Measurements from ENCODE around the gene TRIM9.
"Not testable (repeated sequence)": the region's sequence is repeated elsewhere in the genome, so short reads cannot be mapped to it uniquely, and the experiment has no call there.

TRIM9 gene

GRCh38 chr14:51006324-51006723, 88.6 kb downstream of the TRIM9 start:
- H3K9me3 ChIP-seq (ENCODE audit: control insufficient read depth, insufficient read depth, low read depth, low read length): no peaks in the 10 kb centered on the region
- no peaks in the 10 kb centered on the region for H3K27me3 ChIP-seq (ENCODE audit: control insufficient read depth, insufficient read depth, low read length)
- H3K27ac ChIP-seq (ENCODE audit: low read depth, low read length): no peak overlapping the region
- no peak overlapping the region for H3K4me3 ChIP-seq (ENCODE audit: low read depth, low read length)
- no peak overlapping the region for H3K9ac ChIP-seq (ENCODE audit: low read length)
- H3K36me3 ChIP-seq (ENCODE audit: control insufficient read depth, insufficient read depth, low read length): no peaks in the 10 kb centered on the region
- H3K4me1 ChIP-seq (ENCODE audit: control insufficient read depth, insufficient read depth, low read length): no peaks in the 10 kb centered on the region

- Histone ChIP-seq H3K9ac (ENCODE audit: low read length) (no peak overlapping the region), H3K27ac (ENCODE audit: low read depth, low read length) (no peak overlapping the region), H3K9me3 (ENCODE audit: control insufficient read depth, insufficient read depth, low read depth, low read length) (no peaks in the 10 kb centered on the region), H3K36me3 (ENCODE audit: control insufficient read depth, insufficient read depth, low read length) (no peaks in the 10 kb centered on the region), H3K27me3 (ENCODE audit: control insufficient read depth, insufficient read depth, low read length) (no peaks in the 10 kb centered on the region), H3K4me1 (ENCODE audit: control insufficient read depth, insufficient read depth, low read length) (no peaks in the 10 kb centered on the region), H3K4me3 (ENCODE audit: low read depth, low read length) (no peak overlapping the region)
Observed at GRCh38 chr14:51004801-51005526, 89.9 kb downstream of the TRIM9 start.

- no peaks in the 10 kb centered on the region for H3K9me3 ChIP-seq (ENCODE audit: control insufficient read depth, insufficient read depth, low read depth, low read length)
- H3K27me3 ChIP-seq (ENCODE audit: control insufficient read depth, insufficient read depth, low read length): no peaks in the 10 kb centered on the region
- no peak overlapping the region for H3K4me3 ChIP-seq (ENCODE audit: low read depth, low read length)
- H3K27ac ChIP-seq (ENCODE audit: low read depth, low read length): no peak overlapping the region
- H3K36me3 ChIP-seq (ENCODE audit: control insufficient read depth, insufficient read depth, low read length): no peaks in the 10 kb centered on the region
- H3K4me1 ChIP-seq (ENCODE audit: control insufficient read depth, insufficient read depth, low read length): no peaks in the 10 kb centered on the region
- H3K9ac ChIP-seq (ENCODE audit: low read length): no peak overlapping the region
Observed at GRCh38 chr14:51004352-51004800, 90.5 kb downstream of the TRIM9 start.

- H3K4me1 ChIP-seq (ENCODE audit: control insufficient read depth, insufficient read depth, low read length): no peaks in the 10 kb centered on the region
- H3K9ac ChIP-seq (ENCODE audit: low read length): no peak overlapping the region
- H3K9me3 ChIP-seq (ENCODE audit: control insufficient read depth, insufficient read depth, low read depth, low read length): no peaks in the 10 kb centered on the region
- no peaks in the 10 kb centered on the region for H3K36me3 ChIP-seq (ENCODE audit: control insufficient read depth, insufficient read depth, low read length)
- H3K4me3 ChIP-seq (ENCODE audit: low read depth, low read length): no peak overlapping the region
- no peaks in the 10 kb centered on the region for H3K27me3 ChIP-seq (ENCODE audit: control insufficient read depth, insufficient read depth, low read length)
- no peak overlapping the region for H3K27ac ChIP-seq (ENCODE audit: low read depth, low read length)
Observed at GRCh38 chr14:51002406-51002999, 92.4 kb downstream of the TRIM9 start.

GRCh38 chr14:51000566-51000965, 94.3 kb downstream of the TRIM9 start:
- Histone ChIP-seq H3K36me3 (ENCODE audit: control insufficient read depth, insufficient read depth, low read length) (no peaks in the 10 kb centered on the region), H3K27ac (ENCODE audit: low read depth, low read length) (no peak overlapping the region), H3K4me3 (ENCODE audit: low read depth, low read length) (no peak overlapping the region), H3K9me3 (ENCODE audit: control insufficient read depth, insufficient read depth, low read depth, low read length) (no peaks in the 10 kb centered on the region), H3K27me3 (ENCODE audit: control insufficient read depth, insufficient read depth, low read length) (no peaks in the 10 kb centered on the region), H3K9ac (ENCODE audit: low read length) (no peak overlapping the region), H3K4me1 (ENCODE audit: control insufficient read depth, insufficient read depth, low read length) (no peaks in the 10 kb centered on the region)

GRCh38 chr14:50999726-51000125, 95.2 kb downstream of the TRIM9 start:
- Histone ChIP-seq H3K9me3 (ENCODE audit: control insufficient read depth, insufficient read depth, low read depth, low read length) (no peaks in the 10 kb centered on the region), H3K27ac (ENCODE audit: low read depth, low read length) (no peak overlapping the region), H3K4me1 (ENCODE audit: control insufficient read depth, insufficient read depth, low read length) (no peaks in the 10 kb centered on the region), H3K9ac (ENCODE audit: low read length) (no peak overlapping the region), H3K27me3 (ENCODE audit: control insufficient read depth, insufficient read depth, low read length) (no peaks in the 10 kb centered on the region), H3K4me3 (ENCODE audit: low read depth, low read length) (no peak overlapping the region), H3K36me3 (ENCODE audit: control insufficient read depth, insufficient read depth, low read length) (no peaks in the 10 kb centered on the region)

- Histone ChIP-seq H3K27ac (ENCODE audit: low read depth, low read length) (no peak overlapping the region), H3K27me3 (ENCODE audit: control insufficient read depth, insufficient read depth, low read length) (no peaks in the 10 kb centered on the region), H3K9ac (ENCODE audit: low read length) (no peak overlapping the region), H3K36me3 (ENCODE audit: control insufficient read depth, insufficient read depth, low read length) (no peaks in the 10 kb centered on the region), H3K4me3 (ENCODE audit: low read depth, low read length) (no peak overlapping the region), H3K4me1 (ENCODE audit: control insufficient read depth, insufficient read depth, low read length) (no peaks in the 10 kb centered on the region), H3K9me3 (ENCODE audit: control insufficient read depth, insufficient read depth, low read depth, low read length) (no peaks in the 10 kb centered on the region)
Observed at GRCh38 chr14:50998612-50999011, 96.3 kb downstream of the TRIM9 start.

GRCh38 chr14:50997712-50998111, 97.2 kb downstream of the TRIM9 start:
- Histone ChIP-seq H3K4me3 (ENCODE audit: low read depth, low read length) (no peak overlapping the region), H3K9me3 (ENCODE audit: control insufficient read depth, insufficient read depth, low read depth, low read length) (no peaks in the 10 kb centered on the region), H3K27ac (ENCODE audit: low read depth, low read length) (no peak overlapping the region), H3K9ac (ENCODE audit: low read length) (no peak overlapping the region), H3K4me1 (ENCODE audit: control insufficient read depth, insufficient read depth, low read length) (no peaks in the 10 kb centered on the region), H3K27me3 (ENCODE audit: control insufficient read depth, insufficient read depth, low read length) (no peaks in the 10 kb centered on the region), H3K36me3 (ENCODE audit: control insufficient read depth, insufficient read depth, low read length) (no peaks in the 10 kb centered on the region)

GRCh38 chr14:50994158-50994557, 100.7 kb downstream of the TRIM9 start:
- not testable (repeated sequence) for H3K27ac ChIP-seq (ENCODE audit: low read depth, low read length); H3K27me3 ChIP-seq (ENCODE audit: control insufficient read depth, insufficient read depth, low read length); H3K9me3 ChIP-seq (ENCODE audit: control insufficient read depth, insufficient read depth, low read depth, low read length); H3K4me3 ChIP-seq (ENCODE audit: low read depth, low read length); H3K36me3 ChIP-seq (ENCODE audit: control insufficient read depth, insufficient read depth, low read length); H3K9ac ChIP-seq (ENCODE audit: low read length); H3K4me1 ChIP-seq (ENCODE audit: control insufficient read depth, insufficient read depth, low read length)

GRCh38 chr14:50985859-50986331, 109.0 kb downstream of the TRIM9 start:
- H3K27ac ChIP-seq (ENCODE audit: low read depth, low read length): no peak overlapping the region
- H3K4me3 ChIP-seq (ENCODE audit: low read depth, low read length): 0 out of 2 replicates have a peak overlapping the region, but pooled peaks have one; percentile 4
- no peak overlapping the region for H3K9ac ChIP-seq (ENCODE audit: low read length)
- no peaks in the 10 kb centered on the region for H3K9me3 ChIP-seq (ENCODE audit: control insufficient read depth, insufficient read depth, low read depth, low read length)
- H3K27me3 ChIP-seq (ENCODE audit: control insufficient read depth, insufficient read depth, low read length): no peaks in the 10 kb centered on the region
- H3K36me3 ChIP-seq (ENCODE audit: control insufficient read depth, insufficient read depth, low read length): no peaks in the 10 kb centered on the region
- H3K4me1 ChIP-seq (ENCODE audit: control insufficient read depth, insufficient read depth, low read length): peaks cover 25% of the 10 kb centered on the region

GRCh38 chr14:50985124-50985858, 109.6 kb downstream of the TRIM9 start:
- H3K36me3 ChIP-seq (ENCODE audit: control insufficient read depth, insufficient read depth, low read length): no peaks in the 10 kb centered on the region
- 0 out of 2 replicates have a peak overlapping the region, but pooled peaks have one; percentile 4 for H3K4me3 ChIP-seq (ENCODE audit: low read depth, low read length)
- H3K9me3 ChIP-seq (ENCODE audit: control insufficient read depth, insufficient read depth, low read depth, low read length): no peaks in the 10 kb centered on the region
- H3K27me3 ChIP-seq (ENCODE audit: control insufficient read depth, insufficient read depth, low read length): no peaks in the 10 kb centered on the region
- peaks cover 25% of the 10 kb centered on the region for H3K4me1 ChIP-seq (ENCODE audit: control insufficient read depth, insufficient read depth, low read length)
- H3K27ac ChIP-seq (ENCODE audit: low read depth, low read length): no peak overlapping the region
- no peak overlapping the region for H3K9ac ChIP-seq (ENCODE audit: low read length)
